GM18502 (cell line): Measurements from ENCODE around the gene GPR61.

Source experiments
- ATAC-seq: cut with Tn5 transposase; IDR thresholded peaks from one replicate; pipeline ENCODE4 v1.9.1; 2021; ENCODE audit warnings: mild to moderate bottlenecking; ENCODE audit not compliant: unreplicated experiment, poor library complexity

Gene GPR61

DNA sequence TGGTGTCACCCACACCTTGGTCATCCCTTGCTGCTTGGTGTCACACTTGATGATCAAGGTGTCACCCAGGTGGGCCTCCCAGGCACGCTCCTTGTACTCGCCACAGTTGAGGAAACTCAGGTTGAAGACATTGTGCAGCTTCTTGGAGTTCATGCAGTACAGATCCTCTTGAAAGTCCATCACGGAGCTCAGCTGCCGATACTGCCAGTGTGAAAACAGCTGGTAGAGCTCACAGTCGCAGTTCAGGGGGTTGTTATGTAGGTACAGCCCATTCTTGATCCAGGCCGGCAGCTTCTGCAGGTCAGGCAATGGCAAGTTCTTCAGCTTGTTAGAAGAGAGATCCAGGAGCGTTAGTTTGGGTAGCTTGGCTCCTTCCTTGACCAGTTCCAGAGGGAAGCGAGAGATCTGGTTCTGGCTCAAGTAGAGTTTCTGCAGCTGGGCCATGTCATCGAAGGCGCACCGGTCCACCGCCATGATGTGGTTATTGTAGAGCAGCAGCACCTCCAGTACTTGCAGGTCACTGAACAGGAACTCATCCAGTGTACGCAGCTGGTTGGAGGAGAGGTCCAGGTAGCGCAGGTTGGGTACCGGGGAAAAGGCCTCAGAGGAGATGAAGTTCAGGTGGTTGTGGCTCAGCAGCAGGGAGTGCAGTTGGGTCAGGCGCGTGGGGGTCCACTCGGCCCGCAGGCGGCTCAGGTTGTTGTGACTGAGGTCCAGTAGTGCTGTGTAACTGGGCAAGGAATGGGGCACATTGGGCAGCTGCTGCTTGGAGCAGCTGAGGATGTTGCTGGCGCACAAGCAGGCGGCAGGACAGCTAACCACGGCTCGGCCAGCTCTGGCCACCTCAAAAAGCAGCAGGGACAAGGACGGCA, 31.4 kb upstream of the GPR61 start:
- no peak for ATAC-seq

DNA sequence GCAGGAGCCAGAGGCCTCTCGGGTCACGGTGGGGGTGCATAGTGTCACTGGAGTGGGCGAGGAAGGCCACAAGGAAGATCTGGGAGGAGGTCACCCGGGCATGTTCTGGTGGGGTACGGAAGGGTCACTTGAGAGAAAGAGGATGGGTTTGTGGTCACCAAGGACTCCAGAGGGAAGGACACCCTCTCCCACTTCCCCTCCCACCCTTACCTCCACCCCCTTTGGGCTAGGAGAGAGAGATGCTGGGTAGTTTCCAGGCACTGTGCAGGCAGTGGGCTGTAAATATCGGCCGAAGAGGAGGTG, 30.8 kb upstream of the GPR61 start:
- no peak for ATAC-seq

- peak; percentile 74 for ATAC-seq
These were observed 30.2 kb upstream of the GPR61 start, which contains the start of gene AMIGO1 for GRCh38 chr1:109509176-109510134. AMIGO1 (minus strand) TSS chr1:109509727; CDS start chr1:109508912, 815 bp downstream.

DNA sequence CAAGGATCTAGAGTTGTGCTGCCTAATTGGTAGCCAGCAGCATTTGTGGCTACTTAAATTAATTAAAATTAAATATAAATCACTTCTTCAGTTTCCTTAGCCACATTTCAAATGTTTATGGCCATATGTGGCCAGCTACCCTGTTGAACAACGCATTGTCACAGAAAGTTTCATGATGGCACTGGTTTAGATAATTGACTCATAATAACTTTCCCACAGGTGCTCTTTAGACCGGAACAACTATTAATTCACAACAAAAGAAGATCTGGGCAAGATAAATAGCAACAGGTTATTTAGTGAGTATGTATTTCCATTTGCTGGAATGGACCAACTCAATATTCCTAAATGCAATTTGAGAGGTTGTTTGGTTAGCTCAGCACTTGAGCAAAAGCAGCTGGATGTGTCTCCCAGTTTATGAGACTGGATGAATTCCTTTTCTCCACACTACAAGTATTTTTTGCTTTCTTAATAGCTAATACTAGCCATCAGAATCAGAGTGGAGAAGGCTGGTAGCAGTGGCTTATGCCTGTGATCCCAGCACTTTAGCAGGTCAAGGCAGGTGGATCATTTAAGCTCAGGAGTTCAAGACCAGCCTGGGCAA, 26.5 kb upstream of the GPR61 start:
- no peak for ATAC-seq

DNA sequence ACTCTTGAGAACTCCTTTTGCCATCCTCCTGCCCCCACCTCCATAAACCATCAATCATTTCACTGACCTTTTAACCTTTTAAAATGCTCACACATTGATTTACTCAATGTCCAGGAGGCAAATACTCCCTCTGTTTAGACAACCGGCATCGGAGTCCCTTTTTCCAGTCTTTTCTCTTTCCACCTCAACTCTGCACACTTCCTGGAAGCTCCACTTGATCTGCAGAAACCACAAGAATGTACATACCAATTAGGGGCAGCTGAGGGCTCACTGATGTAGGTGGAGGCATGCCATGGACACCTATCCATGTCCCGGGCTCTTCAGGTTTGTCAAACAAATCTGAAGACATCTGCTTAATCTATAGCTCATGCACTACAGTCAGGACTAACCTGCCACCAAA, 24.8 kb upstream of the GPR61 start:
- ATAC-seq, result no peak

- ATAC-seq, result no peak
These were observed 22.8 kb upstream of the GPR61 start for GRCh38 chr1:109516872-109517271.

GRCh38 chr1:109517337-109517736, 22.3 kb upstream of the GPR61 start:
- ATAC-seq, result no peak

- ATAC-seq, result no peak
These were observed 18.4 kb upstream of the GPR61 start for GRCh38 chr1:109521002-109521951.

DNA sequence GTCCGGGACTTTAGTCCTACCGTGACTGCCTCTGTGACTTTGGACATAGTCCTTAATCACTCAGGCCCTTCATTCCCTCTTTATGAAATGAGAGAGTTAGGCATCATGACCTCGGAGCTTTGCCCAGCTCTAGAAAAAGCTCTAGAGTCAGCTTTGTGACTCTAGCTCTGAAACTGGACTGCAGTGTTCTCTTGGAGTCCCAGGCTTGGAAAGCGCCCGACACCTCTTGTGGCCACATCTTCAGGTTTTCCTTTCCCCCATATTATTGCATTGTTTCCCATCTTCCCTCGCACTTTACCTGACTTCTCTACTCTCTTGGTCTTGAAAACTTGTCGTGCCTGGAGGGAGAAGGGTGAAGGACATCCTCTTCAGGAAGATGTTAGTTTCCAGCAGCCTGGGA, 17.6 kb upstream of the GPR61 start:
- no peak for ATAC-seq

DNA sequence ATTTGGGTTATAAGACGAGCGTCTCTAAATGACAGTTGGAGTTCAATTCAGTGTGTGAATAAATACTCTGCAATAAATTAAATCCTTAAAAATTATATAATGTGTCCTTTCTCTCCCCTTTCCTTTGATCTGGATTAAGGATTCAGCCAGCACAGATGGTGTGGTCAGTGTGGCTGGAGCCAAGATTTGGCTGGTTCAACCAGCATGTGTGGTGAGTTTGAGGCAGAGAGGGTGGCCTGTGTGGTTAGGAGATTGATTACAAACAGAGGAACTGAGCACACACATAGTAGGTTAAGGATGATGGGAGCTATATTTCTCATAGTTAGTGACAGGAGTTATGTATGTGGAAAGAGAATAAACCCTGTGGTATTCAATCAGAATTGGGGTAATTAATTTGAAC, 16.0 kb upstream of the GPR61 start:
- no peak for ATAC-seq

DNA sequence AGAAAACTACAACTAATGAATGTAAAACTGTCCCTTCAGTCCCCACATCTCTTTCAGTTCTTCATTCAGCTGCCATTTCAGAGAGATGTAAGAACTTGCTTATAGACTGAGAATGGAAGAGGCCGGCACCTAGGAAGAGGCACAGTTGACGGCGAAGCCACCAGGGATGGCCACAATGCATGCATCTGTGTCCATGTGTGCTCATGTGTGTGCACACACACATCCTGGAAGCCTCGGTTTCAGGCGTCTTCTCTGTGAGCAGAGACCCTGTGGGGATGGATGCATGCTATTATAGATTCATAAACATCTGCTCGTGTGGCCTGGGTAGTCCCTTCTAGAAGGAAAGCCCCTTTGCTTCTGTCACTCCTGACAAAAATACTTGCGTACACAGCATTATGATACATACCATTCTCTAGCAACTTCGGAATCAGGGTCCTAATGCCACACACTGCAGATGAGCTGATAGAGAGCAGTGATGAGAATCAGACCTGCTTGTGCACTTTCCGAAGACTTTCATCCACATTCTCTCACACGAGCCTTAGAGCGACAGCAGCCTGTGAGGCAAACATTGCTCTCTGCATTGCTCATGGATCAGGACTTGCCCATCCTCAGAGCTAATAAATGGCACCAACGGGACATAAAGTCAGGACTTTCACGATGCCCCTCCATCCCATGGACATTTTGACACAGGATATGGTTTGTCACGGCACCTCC, 12.4 kb upstream of the GPR61 start:
- ATAC-seq, result peak; percentile 76

GRCh38 chr1:109527846-109528695, 11.6 kb upstream of the GPR61 start:
- ATAC-seq, result no peak

GRCh38 chr1:109528712-109529111, 11.0 kb upstream of the GPR61 start:
- ATAC-seq, result no peak

DNA sequence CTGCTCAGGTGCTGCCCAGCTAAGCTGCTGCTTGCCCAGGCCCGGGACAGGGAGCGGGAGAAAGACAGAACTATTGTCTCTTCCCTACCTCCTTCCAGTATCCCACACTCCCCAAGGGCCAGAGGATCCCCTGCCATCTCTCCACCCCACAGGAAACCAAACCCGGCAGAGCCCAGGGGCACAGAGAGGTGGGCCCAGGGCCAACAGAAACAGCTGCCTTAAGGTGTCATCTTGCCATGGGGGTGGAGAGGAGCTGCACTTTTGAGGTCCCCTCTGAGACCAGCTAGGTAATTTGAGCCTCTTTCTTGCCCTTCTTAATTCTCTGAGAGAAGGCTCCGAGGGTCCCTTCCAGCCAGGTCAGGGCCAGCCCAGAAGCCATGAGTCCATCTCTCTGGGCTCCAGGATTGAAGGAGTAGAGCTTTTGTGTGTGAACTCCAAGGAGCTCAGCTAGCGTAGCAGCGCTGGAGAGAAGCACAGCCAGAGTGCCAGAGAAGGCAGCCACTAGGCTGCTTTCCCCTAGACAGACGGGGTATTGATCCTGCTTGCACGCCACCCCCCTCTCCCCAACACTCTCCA, 9.7 kb upstream of the GPR61 start:
- ATAC-seq, result no peak

- no peak for ATAC-seq
These were observed 9.1 kb upstream of the GPR61 start for GRCh38 chr1:109530457-109531087.

GRCh38 chr1:109531380-109531779, 8.3 kb upstream of the GPR61 start:
- ATAC-seq, result no peak

DNA sequence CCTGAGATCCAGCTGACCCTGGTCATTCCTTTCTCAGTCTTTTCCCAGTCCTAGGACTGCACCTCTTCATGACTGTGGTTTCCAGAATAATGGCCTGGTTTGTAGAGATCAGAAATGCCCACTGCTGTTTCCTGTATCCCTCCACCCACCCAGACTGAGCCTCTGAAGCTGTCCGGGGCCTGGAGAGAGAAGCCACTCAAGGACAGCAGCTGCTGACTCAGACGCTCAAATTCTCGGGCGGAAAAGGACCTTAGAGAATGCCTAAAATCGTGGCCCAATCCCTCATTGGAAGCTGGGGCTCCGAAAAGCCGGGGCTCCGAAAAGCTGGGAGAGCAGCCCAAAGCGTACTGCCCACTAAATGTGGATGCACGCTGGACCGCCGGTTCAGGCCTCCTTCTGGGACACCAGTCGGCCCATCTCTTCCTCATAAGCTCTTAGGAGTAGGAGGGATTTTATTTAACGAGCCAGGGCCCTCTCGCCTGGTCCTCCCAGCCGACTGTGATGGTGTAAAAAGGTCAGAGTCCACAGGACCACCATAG, 7.8 kb upstream of the GPR61 start:
- ATAC-seq, result no peak
